B cell (primary cell): ENCODE data around the gene HACD2. TPM values are rescaled to one million over a fixed set of nuclear protein-coding genes. Genes with fewer than 3 reads are reported as not detected.

Experiments
- ATAC-seq: fragments of 200-7000 bp; cut with Tn5 transposase; one replicate; pipeline ENCODE4 v1.10.0; 2021; ENCODE audit warnings: low read depth, mild to moderate bottlenecking, moderate number of reproducible peaks, moderate library complexity
- CTCF ChIA-PET: fragments of 350-600 bp; sonication (Branson Sonifier 250); formaldehyde crosslinking; loops from one replicate; lab custom pipeline; 2021; ENCODE audit warnings: antibody characterized with exemption, inconsistent platforms; lab: Charles Lee
- POLR2A ChIA-PET: fragments of 350-600 bp; sonication (Branson Sonifier 250); formaldehyde crosslinking; loops from one replicate; lab custom pipeline; 2021; ENCODE audit warnings: antibody characterized with exemption; lab: Charles Lee
- DNase-seq: peaks from one replicate; pipeline ENCODE4 v3.0.0; 2013
- H2AFZ ChIP-seq: 2 replicates; pipeline ENCODE4 v1.6.1; 2012; ENCODE audit warnings: mild to moderate bottlenecking, low read depth, low read length; ENCODE audit not compliant: insufficient read depth, poor library complexity, severe bottlenecking
- H3K27ac ChIP-seq, 2 donors: 1 replicate in 1 of 2; 2 replicates in 1 of 2; pipeline ENCODE4 v1.5.1; 2012 to 2013; ENCODE audit warnings: low read length in 2 of 2, mild to moderate bottlenecking in 2 of 2, moderate library complexity in 1 of 2
- H3K27me3 ChIP-seq, 4 experiments: fragments of 200-600 bp in 1 of 4; sonication (generic) in 1 of 4; replicated peaks in 1 of 4; 1 replicate in 2 of 4; 2 replicates in 2 of 4; pipeline versions ENCODE4 v1.6.1 to v1.7.0; 2013 to 2016; ENCODE audit warnings: low read length in 3 of 4, mild to moderate bottlenecking in 2 of 4, mixed read lengths in 1 of 4, moderate library complexity in 1 of 4; ENCODE audit not compliant: insufficient read depth in 4 of 4, control insufficient read depth in 3 of 4; ENCODE audit errors: control extremely low read depth in 1 of 4
- H3K36me3 ChIP-seq, 2 experiments: replicated peaks in 1 of 2; 1 replicate in 1 of 2; 2 replicates in 1 of 2; pipeline versions ENCODE4 v1.6.1 to v1.7.1; 2013; ENCODE audit warnings: low read length in 1 of 2; ENCODE audit not compliant: insufficient read depth in 2 of 2, control insufficient read depth in 1 of 2; ENCODE audit errors: control extremely low read depth in 1 of 2, extremely low read depth in 1 of 2
- H3K4me1 ChIP-seq, 2 donors: fragments of 200-600 bp in 1 of 2; sonication (generic) in 1 of 2; 1 replicate in 1 of 2; 2 replicates in 1 of 2; pipeline versions ENCODE4 v1.5.1 to v1.6.1; 2013 to 2017; ENCODE audit warnings: low read length in 2 of 2; ENCODE audit not compliant: control insufficient read depth in 2 of 2, insufficient read depth in 2 of 2
- H3K4me2 ChIP-seq: replicated peaks from 2 replicates; pipeline ENCODE3; 2012; ENCODE audit warnings: mild to moderate bottlenecking, low read depth, low read length; ENCODE audit not compliant: poor library complexity, severe bottlenecking
- H3K4me3 ChIP-seq, 5 experiments: fragments of 200-600 bp in 1 of 5; sonication (generic) in 1 of 5; 1 replicate in 3 of 5; 2 replicates in 2 of 5; pipeline versions ENCODE4 v1.5.1 to v1.7.0; 2011 to 2016; ENCODE audit warnings: low read length in 4 of 5, mild to moderate bottlenecking in 4 of 5, low read depth in 2 of 5, control low read depth in 1 of 5, moderate library complexity in 1 of 5; ENCODE audit not compliant: insufficient read depth in 1 of 5; ENCODE audit errors: control extremely low read depth in 1 of 5, extremely low read depth in 1 of 5
- H3K79me2 ChIP-seq: fragments of 200-600 bp; sonication (generic); one replicate; pipeline ENCODE4 v1.6.0; 2016; ENCODE audit warnings: low read length; ENCODE audit not compliant: control insufficient read depth, insufficient read depth
- H3K9ac ChIP-seq: fragments of 200-600 bp; sonication (generic); 2 replicates; pipeline ENCODE4 v1.6.1; 2017; ENCODE audit warnings: mild to moderate bottlenecking, low read length, moderate library complexity
- H3K9me3 ChIP-seq, 3 donors: one replicate each; pipeline versions ENCODE4 v1.6.1 to v1.7.1; 2013; ENCODE audit warnings: low read length in 2 of 3; ENCODE audit not compliant: control insufficient read depth in 2 of 3, insufficient read depth in 1 of 3; ENCODE audit errors: control extremely low read depth in 1 of 3
- H4K20me1 ChIP-seq: 2 replicates; pipeline ENCODE4 v1.6.0; 2012; ENCODE audit warnings: mild to moderate bottlenecking, low read length; ENCODE audit not compliant: insufficient read depth, control insufficient read depth, poor library complexity, severe bottlenecking
- H3K27ac Mint-ChIP-seq: one replicate; pipeline ENCODE4 v1.8.0; 2021; ENCODE audit warnings: mixed read lengths
- H3K27me3 Mint-ChIP-seq: one replicate; pipeline ENCODE4 v1.8.0; 2021; ENCODE audit warnings: mixed read lengths
- H3K4me1 Mint-ChIP-seq: one replicate; pipeline ENCODE4 v1.8.0; 2021; ENCODE audit warnings: mixed read lengths
- H3K4me3 Mint-ChIP-seq: one replicate; pipeline ENCODE4 v1.8.0; 2021; ENCODE audit warnings: mixed read lengths
- H3K9me3 Mint-ChIP-seq: one replicate; pipeline ENCODE4 v1.8.0; 2022; ENCODE audit warnings: mixed read lengths; ENCODE audit not compliant: insufficient read depth
- CTCF ChIP-seq: fragments of 200-600 bp; IDR thresholded peaks from one replicate; pipeline ENCODE4 v1.8.0; 2022; ENCODE audit warnings: antibody characterized with exemption, mild to moderate bottlenecking
- EZH2 ChIP-seq: IDR thresholded peaks from 2 replicates; pipeline ENCODE4 v1.6.1; 2012; ENCODE audit warnings: borderline replicate concordance, low read depth, mild to moderate bottlenecking, moderate library complexity, low read length; ENCODE audit not compliant: insufficient read depth, poor library complexity, severe bottlenecking
- WGBS: methylation state at CpG from one replicate; pipeline ENCODE4 v1.1.5; 2013; ENCODE audit warnings: missing lambda C conversion rate; ENCODE audit not compliant: insufficient coverage; 5-methylcytosine and 5-hydroxymethylcytosine counted together
- intact Hi-C: fragments of 100-400 bp; cut with micrococcal nuclease; formaldehyde crosslinking; loops from one replicate; pipeline ENCODE4 v1.10.0; 2022
- polyA plus RNA-seq: library from polyadenylated mRNA; depleted of rRNA; stranded (reverse); fragments of >200 nt; gene quantifications from 2 replicates; pipeline ENCODE4 v1.2.3, GENCODE V29; 2012
- total RNA-seq, 2 donors: library from RNA; stranded (reverse); fragments of 120-200 nt in 1 of 2; gene quantifications; 1 replicate in 1 of 2; 2 replicates in 1 of 2; pipeline versions ENCODE4 v1.2.3 to v1.2.4, GENCODE V29; 2013 to 2022

HACD2 gene
- total and polyA plus RNA-seq, 2 donors (not counting 1 experiment from before 2014, with no cell fraction given): 14.5 to 30.7 TPM

- no peaks in the 10 kb centered on the region for H3K4me1 Mint-ChIP-seq
- no CpG with 5 or more reads among the region's 1 CpG for WGBS
- Histone ChIP-seq H2AFZ (no peak overlapping the region), H3K27ac (no peak overlapping the region), H3K4me1 (no peaks in the 10 kb centered on the region), H3K4me3 (no peak overlapping the region), H3K9ac (no peak overlapping the region), H3K36me3 (peaks cover 0 to 11% of the 10 kb centered on the region in 2 experiments), H3K27me3 (no peaks in the 10 kb centered on the region), H3K4me2 (no peak overlapping the region), H3K9me3 (no peaks in the 10 kb centered on the region), H4K20me1 (no peaks in the 10 kb centered on the region), H3K79me2 (peaks cover 15% of the 10 kb centered on the region)
- H3K27ac Mint-ChIP-seq: no peak overlapping the region
- ATAC-seq (no peak), DNase-seq (no peak)
- ChIA-PET CTCF (interaction anchor here (1.0 to 5.9 kb wide), 4 partner anchors 10 to 13 kb away, joined by 3 to 42 read pairs (median 17); no protein-coding TSS in a partner anchor), POLR2A (no interaction called here)
- TF ChIP-seq CTCF (no peak), EZH2 (no peak)
- H3K9me3 Mint-ChIP-seq: no peaks in the 10 kb centered on the region
- no peak overlapping the region for H3K4me3 Mint-ChIP-seq
- intact Hi-C loops: no loop called here
- no peaks in the 10 kb centered on the region for H3K27me3 Mint-ChIP-seq
Observed at GRCh38 chr3:123562547-123562946, 22.3 kb downstream of the HACD2 start.

GRCh38 chr3:123561188-123561587 lies 23.7 kb downstream of the HACD2 start:
- ATAC-seq: no peak
- Mint-ChIP-seq H3K4me1 (no peaks in the 10 kb centered on the region), H3K9me3 (no peaks in the 10 kb centered on the region), H3K27me3 (no peaks in the 10 kb centered on the region), H3K4me3 (no peak overlapping the region), H3K27ac (no peak overlapping the region)
- Histone ChIP-seq H3K9me3 (peaks cover 0 to under 1% (median 0%) of the 10 kb centered on the region in 3 donors), H3K27ac (no peak overlapping the region), H3K4me3 (no peak overlapping the region), H3K4me1 (no peaks in the 10 kb centered on the region), H3K27me3 (no peaks in the 10 kb centered on the region), H3K36me3 (peaks cover 0 to 12% of the 10 kb centered on the region in 2 experiments), H3K9ac (no peak overlapping the region), H4K20me1 (peaks cover 5% of the 10 kb centered on the region), H2AFZ (no peak overlapping the region), H3K79me2 (peaks cover 19% of the 10 kb centered on the region), H3K4me2 (no peak overlapping the region)
- intact Hi-C loops: no loop called here
- ChIA-PET CTCF (interaction anchor here (1.7 to 5.9 kb wide), 6 partner anchors 10 to 235 kb away, joined by 3 to 42 read pairs (median 28); no protein-coding TSS in a partner anchor), POLR2A (no interaction called here)
- no CpG with 5 or more reads among the region's 2 CpGs for WGBS
- TF ChIP-seq EZH2 (no peak), CTCF (no peak)
- no peak for DNase-seq
